ENCODE measurements around the gene NEGR1. TPM values are rescaled to one million over a fixed set of nuclear protein-coding genes. Genes with fewer than 3 reads are reported as not detected.

The NEGR1 gene
- total and polyA plus RNA-seq, 2 experiments from 2014 or later, result 0.57 to 0.94 TPM

GRCh38 chr1:72018562-72018961, 263.8 kb downstream of the NEGR1 start:
- ATAC-seq, result peak; percentile 82

More at GRCh38 chr1:72018562-72018961, 263.8 kb downstream of the NEGR1 start:
- Histone ChIP-seq H3K36me3 (ENCODE audit: insufficient read depth) (no peaks in the 10 kb centered on the region), H3K79me2 (replicated peaks; ENCODE audit: insufficient read depth) (no peaks in the 10 kb centered on the region), H3K27me3 (ENCODE audit: insufficient read depth) (no peaks in the 10 kb centered on the region), H3K4me2 (no peak overlapping the region), H4K20me1 (replicated peaks; ENCODE audit: insufficient read depth) (no peaks in the 10 kb centered on the region), H3K4me3 (no peak overlapping the region), H2AFZ (no peak overlapping the region), H3K4me1 (ENCODE audit: insufficient read depth) (peaks cover 8% of the 10 kb centered on the region), H3K27ac (ENCODE audit: low read depth) (no peak overlapping the region), H3F3A (replicated peaks; ENCODE audit: low read depth) (no peaks in the 10 kb centered on the region), H3K9me2 (ENCODE audit: insufficient read depth) (no peaks in the 10 kb centered on the region)
- H3K4me3 Mint-ChIP-seq, result no peak overlapping the region
- TF ChIP-seq NANOG (IDR thresholded peaks at IDR 0.05; ENCODE audit: borderline replicate concordance), result no peak
- TF ChIP-seq ZNF331 (CRISPR knock-in tag; IDR thresholded peaks at IDR 0.05; ENCODE audit: low read depth), result no peak
- TF ChIP-seq ZNF114 (CRISPR knock-in tag; IDR thresholded peaks at IDR 0.05), result no peak
- TF ChIP-seq POLR2AphosphoS5 (IDR thresholded peaks at IDR 0.05; ENCODE audit: low read depth), result no peak
- TF ChIP-seq JUNB (IDR thresholded peaks at IDR 0.05; ENCODE audit: unreplicated experiment), result no peak
- TF ChIP-seq ETS1 (IDR thresholded peaks at IDR 0.05), result no peak
- no peak for TF ChIP-seq CREB1 (CRISPR knock-in tag; IDR thresholded peaks at IDR 0.05; ENCODE audit: low read depth)
- TF ChIP-seq ZNF462 (CRISPR knock-in tag; IDR thresholded peaks at IDR 0.05), result no peak; the same call in 1 of the 2 replicates
- TF ChIP-seq, protein P1, sequence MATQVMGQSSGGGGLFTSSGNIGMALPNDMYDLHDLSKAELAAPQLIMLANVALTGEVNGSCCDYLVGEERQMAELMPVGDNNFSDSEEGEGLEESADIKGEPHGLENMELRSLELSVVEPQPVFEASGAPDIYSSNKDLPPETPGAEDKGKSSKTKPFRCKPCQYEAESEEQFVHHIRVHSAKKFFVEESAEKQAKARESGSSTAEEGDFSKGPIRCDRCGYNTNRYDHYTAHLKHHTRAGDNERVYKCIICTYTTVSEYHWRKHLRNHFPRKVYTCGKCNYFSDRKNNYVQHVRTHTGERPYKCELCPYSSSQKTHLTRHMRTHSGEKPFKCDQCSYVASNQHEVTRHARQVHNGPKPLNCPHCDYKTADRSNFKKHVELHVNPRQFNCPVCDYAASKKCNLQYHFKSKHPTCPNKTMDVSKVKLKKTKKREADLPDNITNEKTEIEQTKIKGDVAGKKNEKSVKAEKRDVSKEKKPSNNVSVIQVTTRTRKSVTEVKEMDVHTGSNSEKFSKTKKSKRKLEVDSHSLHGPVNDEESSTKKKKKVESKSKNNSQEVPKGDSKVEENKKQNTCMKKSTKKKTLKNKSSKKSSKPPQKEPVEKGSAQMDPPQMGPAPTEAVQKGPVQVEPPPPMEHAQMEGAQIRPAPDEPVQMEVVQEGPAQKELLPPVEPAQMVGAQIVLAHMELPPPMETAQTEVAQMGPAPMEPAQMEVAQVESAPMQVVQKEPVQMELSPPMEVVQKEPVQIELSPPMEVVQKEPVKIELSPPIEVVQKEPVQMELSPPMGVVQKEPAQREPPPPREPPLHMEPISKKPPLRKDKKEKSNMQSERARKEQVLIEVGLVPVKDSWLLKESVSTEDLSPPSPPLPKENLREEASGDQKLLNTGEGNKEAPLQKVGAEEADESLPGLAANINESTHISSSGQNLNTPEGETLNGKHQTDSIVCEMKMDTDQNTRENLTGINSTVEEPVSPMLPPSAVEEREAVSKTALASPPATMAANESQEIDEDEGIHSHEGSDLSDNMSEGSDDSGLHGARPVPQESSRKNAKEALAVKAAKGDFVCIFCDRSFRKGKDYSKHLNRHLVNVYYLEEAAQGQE (IDR thresholded peaks at IDR 0.05; ENCODE audit: unreplicated experiment), result no peak
- TF ChIP-seq EZH2 (IDR thresholded peaks at IDR 0.05; ENCODE audit: low read depth, unreplicated experiment), result no peak
- TF ChIP-seq EZH2phosphoT487 (IDR thresholded peaks at IDR 0.05; ENCODE audit: unreplicated experiment), result no peak
- TF ChIP-seq STAT1 (IDR thresholded peaks at IDR 0.05; ENCODE audit: unreplicated experiment), result no peak
- peaks cover 22% of the 10 kb centered on the region for H3K4me1 Mint-ChIP-seq
- no peaks in the 10 kb centered on the region for H3K27me3 Mint-ChIP-seq (ENCODE audit: insufficient read depth, low read depth, poor library complexity)
- no peaks in the 10 kb centered on the region for H3K9me3 Mint-ChIP-seq
- peak; percentile 34 for DNase-seq (ENCODE audit: low spot score)
- H3K27ac Mint-ChIP-seq, result 0 out of 2 replicates have a peak overlapping the region, but pooled peaks have one; percentile 39
- H3K36me3 Mint-ChIP-seq (ENCODE audit: low read depth), result no peaks in the 10 kb centered on the region; the same call in 2 of the 3 replicates

Data from GM23338 (cell line).